Activated B cell treated with CpG ODN at 0.5 μM for 24 hours (primary cell): Measurements from ENCODE around the gene MINPP1. TPM values are rescaled to one million over a fixed set of nuclear protein-coding genes. Genes with fewer than 3 reads are reported as not detected.

Experiments used
- ATAC-seq: fragments of 200-7000 bp; cut with Tn5 transposase; one replicate; pipeline ENCODE4 v1.10.0; 2021; ENCODE audit warnings: low read depth, mild to moderate bottlenecking, moderate library complexity
- CTCF ChIA-PET: fragments of 350-600 bp; sonication (Branson Sonifier 250); formaldehyde crosslinking; loops from one replicate; lab custom pipeline; 2021; ENCODE audit warnings: antibody characterized with exemption; lab: Charles Lee
- POLR2A ChIA-PET: fragments of 350-600 bp; sonication (Branson Sonifier 250); formaldehyde crosslinking; loops from one replicate; lab custom pipeline; 2021; ENCODE audit warnings: antibody characterized with exemption; lab: Charles Lee
- DNase-seq: peaks from one replicate; pipeline ENCODE4 v3.0.0; 2022
- H3K27ac Mint-ChIP-seq: one replicate; pipeline ENCODE4 v1.8.0; 2020; ENCODE audit warnings: mixed read lengths
- H3K27me3 Mint-ChIP-seq: one replicate; pipeline ENCODE4 v1.8.0; 2021; ENCODE audit warnings: mixed read lengths
- H3K36me3 Mint-ChIP-seq: one replicate; pipeline ENCODE4 v1.8.0; 2021; ENCODE audit warnings: low read depth, mixed read lengths
- H3K4me1 Mint-ChIP-seq: one replicate; pipeline ENCODE4 v1.8.0; 2021; ENCODE audit warnings: mixed read lengths
- H3K4me3 Mint-ChIP-seq: one replicate; pipeline ENCODE4 v1.8.0; 2020; ENCODE audit warnings: mild to moderate bottlenecking, mixed read lengths
- H3K9me3 Mint-ChIP-seq: one replicate; pipeline ENCODE4 v1.8.0; 2020; ENCODE audit warnings: mixed read lengths
- intact Hi-C: fragments of 100-400 bp; cut with micrococcal nuclease; formaldehyde crosslinking; loops from one replicate; pipeline ENCODE4 v1.15.1; 2024
- total RNA-seq: library from RNA; stranded (reverse); gene quantifications from 2 replicates; pipeline ENCODE4 v1.2.3, GENCODE V29; 2022
- TF ChIP-seq, protein P1 (sequence below): fragments of 200-600 bp; IDR thresholded peaks from one replicate; pipeline ENCODE4 v1.8.0; 2022; ENCODE audit warnings: antibody characterized with exemption, mild to moderate bottlenecking

MINPP1 gene
- total RNA-seq, 1 donor from 2014 or later = 7.3 TPM

GRCh38 chr10:87505366-87506111, 846 bp downstream of the MINPP1 start:
- Mint-ChIP-seq H3K27me3 (peaks cover 1% of the 10 kb centered on the region), H3K36me3 (peaks cover 12% of the 10 kb centered on the region), H3K4me1 (peaks cover 16% of the 10 kb centered on the region), H3K27ac (peak overlapping the region; percentile 63), H3K9me3 (no peaks in the 10 kb centered on the region), H3K4me3 (peak overlapping the region; percentile 91)
- CTCF ChIA-PET = interaction anchor here (1.2 kb wide), 1 partner anchor 568 kb away, joined by 5 read pairs; no protein-coding TSS in a partner anchor
- no peak for DNase-seq
- intact Hi-C loops = no loop called here
- POLR2A ChIA-PET = interaction anchor here (0.7 to 1.4 kb wide), 5 partner anchors 18 to 1077 kb away, joined by 3 to 7 read pairs (median 4); partner anchors contain the start of gene ATAD1
- ATAC-seq = peak; percentile 56
- TF ChIP-seq, protein P1, sequence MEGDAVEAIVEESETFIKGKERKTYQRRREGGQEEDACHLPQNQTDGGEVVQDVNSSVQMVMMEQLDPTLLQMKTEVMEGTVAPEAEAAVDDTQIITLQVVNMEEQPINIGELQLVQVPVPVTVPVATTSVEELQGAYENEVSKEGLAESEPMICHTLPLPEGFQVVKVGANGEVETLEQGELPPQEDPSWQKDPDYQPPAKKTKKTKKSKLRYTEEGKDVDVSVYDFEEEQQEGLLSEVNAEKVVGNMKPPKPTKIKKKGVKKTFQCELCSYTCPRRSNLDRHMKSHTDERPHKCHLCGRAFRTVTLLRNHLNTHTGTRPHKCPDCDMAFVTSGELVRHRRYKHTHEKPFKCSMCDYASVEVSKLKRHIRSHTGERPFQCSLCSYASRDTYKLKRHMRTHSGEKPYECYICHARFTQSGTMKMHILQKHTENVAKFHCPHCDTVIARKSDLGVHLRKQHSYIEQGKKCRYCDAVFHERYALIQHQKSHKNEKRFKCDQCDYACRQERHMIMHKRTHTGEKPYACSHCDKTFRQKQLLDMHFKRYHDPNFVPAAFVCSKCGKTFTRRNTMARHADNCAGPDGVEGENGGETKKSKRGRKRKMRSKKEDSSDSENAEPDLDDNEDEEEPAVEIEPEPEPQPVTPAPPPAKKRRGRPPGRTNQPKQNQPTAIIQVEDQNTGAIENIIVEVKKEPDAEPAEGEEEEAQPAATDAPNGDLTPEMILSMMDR = no peak

GRCh38 chr10:87506956-87507355, 2.3 kb downstream of the MINPP1 start:
- ChIA-PET CTCF (interaction anchor here (1.2 kb wide), 1 partner anchor 570 kb away, joined by 5 read pairs; no protein-coding TSS in a partner anchor), POLR2A (no interaction called here)
- peaks cover 20% of the 10 kb centered on the region for H3K36me3 Mint-ChIP-seq
- H3K9me3 Mint-ChIP-seq = no peaks in the 10 kb centered on the region
- no peak overlapping the region for H3K27ac Mint-ChIP-seq
- intact Hi-C loops = no loop called here
- TF ChIP-seq, protein P1 = no peak
- DNase-seq (no peak), ATAC-seq (no peak)
- peaks cover 16% of the 10 kb centered on the region for H3K4me1 Mint-ChIP-seq
- H3K4me3 Mint-ChIP-seq = no peak overlapping the region
- H3K27me3 Mint-ChIP-seq = no peaks in the 10 kb centered on the region

DNA sequence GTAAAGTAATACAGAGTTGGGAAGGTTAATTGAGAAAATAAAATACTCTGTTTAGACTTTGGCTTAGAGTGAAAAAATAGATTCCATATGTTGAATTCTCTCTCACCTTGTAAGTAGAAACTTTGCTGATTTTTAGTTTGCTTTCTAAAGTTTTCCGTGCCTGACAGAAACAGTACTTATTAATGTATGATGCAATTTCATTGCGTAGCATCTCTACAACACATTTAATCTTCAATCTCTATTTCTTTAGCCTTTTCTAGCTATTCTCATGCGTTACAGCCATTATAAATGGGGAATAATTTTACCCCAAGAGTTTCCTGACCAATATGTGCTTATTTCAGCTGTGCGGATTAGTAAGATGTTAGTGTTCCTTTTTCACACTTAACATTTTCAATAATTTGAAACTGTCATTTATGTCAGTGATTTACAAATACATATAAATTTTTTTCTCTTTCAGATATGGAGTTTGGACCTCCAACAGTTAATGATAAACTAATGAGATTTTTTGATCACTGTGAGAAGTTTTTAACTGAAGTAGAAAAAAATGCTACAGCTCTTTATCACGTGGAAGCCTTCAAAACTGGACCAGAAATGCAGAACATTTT, 3.3 kb downstream of the MINPP1 start:
- H3K27me3 Mint-ChIP-seq = no peaks in the 10 kb centered on the region
- intact Hi-C loops = no loop called here
- no peak overlapping the region for H3K27ac Mint-ChIP-seq
- ChIA-PET POLR2A (no interaction called here), CTCF (no interaction called here)
- H3K4me3 Mint-ChIP-seq = no peak overlapping the region
- peaks cover 27% of the 10 kb centered on the region for H3K36me3 Mint-ChIP-seq
- DNase-seq = no peak
- ATAC-seq = no peak
- H3K9me3 Mint-ChIP-seq = no peaks in the 10 kb centered on the region
- TF ChIP-seq, protein P1 = no peak
- H3K4me1 Mint-ChIP-seq = peaks cover 16% of the 10 kb centered on the region

DNA sequence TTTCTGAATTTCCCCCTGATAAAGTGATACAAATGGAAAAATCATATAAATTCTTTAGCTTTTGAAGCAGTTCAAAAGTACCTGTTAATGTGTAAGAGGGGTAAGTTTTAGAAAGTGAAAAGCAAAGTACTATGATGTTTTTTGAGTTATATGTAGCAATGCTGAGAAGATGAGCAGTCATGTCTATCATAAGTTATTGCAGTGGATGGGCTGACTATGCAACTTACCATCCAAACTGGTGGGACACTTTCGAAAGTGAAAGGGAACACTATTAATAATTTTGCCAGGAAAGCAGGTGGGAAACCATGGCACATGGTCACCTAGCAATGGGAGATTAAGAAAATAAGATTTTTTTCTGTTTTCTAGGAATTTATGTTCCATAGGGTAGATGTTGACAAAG, 4.1 kb downstream of the MINPP1 start:
- intact Hi-C loops = no loop called here
- ATAC-seq = no peak
- Mint-ChIP-seq H3K4me3 (no peak overlapping the region), H3K9me3 (no peaks in the 10 kb centered on the region), H3K27ac (no peak overlapping the region), H3K36me3 (peaks cover 35% of the 10 kb centered on the region), H3K27me3 (no peaks in the 10 kb centered on the region), H3K4me1 (peaks cover 16% of the 10 kb centered on the region)
- POLR2A ChIA-PET = no interaction called here
- CTCF ChIA-PET = no interaction called here
- DNase-seq = no peak
- TF ChIP-seq, protein P1 = no peak

DNA sequence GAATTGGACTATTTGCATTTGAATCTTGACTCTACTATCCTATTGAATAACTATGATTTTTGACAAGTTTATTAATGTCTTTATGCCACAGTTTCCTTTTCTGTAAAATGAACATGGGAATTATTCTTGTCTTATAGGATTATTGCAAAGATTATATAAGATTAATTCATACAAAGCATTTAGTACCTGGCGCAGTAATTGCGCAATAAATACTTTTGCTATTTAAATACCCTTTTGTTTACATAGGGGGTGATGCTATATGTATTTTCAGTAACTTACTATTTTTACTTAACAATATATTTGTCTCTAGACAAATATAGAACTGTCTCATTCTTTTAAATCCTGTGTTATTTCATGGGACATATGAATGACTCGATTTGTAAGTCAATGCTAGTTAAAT, 5.3 kb downstream of the MINPP1 start:
- ChIA-PET POLR2A (no interaction called here), CTCF (no interaction called here)
- no peaks in the 10 kb centered on the region for H3K9me3 Mint-ChIP-seq
- H3K4me3 Mint-ChIP-seq = no peak overlapping the region
- peaks cover 43% of the 10 kb centered on the region for H3K36me3 Mint-ChIP-seq
- H3K27ac Mint-ChIP-seq = no peak overlapping the region
- ATAC-seq (no peak), DNase-seq (no peak)
- TF ChIP-seq, protein P1 = no peak
- H3K4me1 Mint-ChIP-seq = peaks cover 13% of the 10 kb centered on the region
- H3K27me3 Mint-ChIP-seq = no peaks in the 10 kb centered on the region
- intact Hi-C loops = no loop called here
